ENCODE data around the gene ZCCHC2. TPM values are rescaled to one million over a fixed set of nuclear protein-coding genes. Genes with fewer than 3 reads are reported as not detected.

ZCCHC2 gene
- total and polyA plus RNA-seq, 2 donors (not counting 3 experiments of a cell fraction or from before 2014, with no cell fraction given): 16.2 to 27.2 TPM

DNA sequence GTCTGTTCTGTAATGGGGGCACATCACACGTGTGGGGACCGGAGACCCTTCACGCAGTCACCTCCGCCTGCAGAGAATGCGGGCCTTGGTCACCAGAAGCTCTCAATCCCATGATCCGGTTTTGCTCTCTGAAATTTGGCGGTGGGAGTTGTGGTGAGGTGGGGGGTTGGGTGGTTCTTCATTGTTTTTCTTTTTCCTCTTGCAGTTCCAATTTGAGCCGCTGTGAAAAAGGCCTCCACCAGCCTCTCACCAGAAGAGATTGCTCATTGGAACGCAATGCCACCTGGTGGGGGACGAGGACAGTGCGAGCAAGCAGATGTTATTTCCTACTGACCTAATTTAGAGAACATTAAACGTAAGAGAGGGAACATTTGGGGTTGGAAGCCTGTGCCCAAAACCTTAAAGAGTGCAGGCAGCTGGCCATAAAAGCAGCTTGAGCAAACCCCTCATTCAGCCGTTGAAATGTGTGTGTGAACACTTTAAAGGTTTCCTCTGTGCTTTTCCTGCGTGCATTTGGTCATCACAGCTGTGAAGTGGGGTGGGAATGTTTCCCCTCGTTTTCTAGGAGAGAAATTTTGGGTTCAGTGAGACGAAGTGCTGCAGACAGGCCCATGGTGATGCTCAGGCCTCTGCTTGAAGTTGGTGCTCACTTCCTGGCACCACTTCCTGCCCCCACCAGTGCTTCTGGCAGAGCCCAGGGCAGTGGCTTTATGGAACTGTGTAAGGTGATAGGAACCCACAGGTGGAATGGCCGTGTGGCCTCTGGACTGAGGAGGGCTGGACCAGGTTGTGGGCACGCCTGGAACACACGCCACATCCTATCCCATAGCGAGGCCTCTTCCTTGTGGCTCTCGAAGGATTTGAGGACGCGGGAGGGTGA, 61.7 kb downstream of the ZCCHC2 start:
- DNase-seq (ENCODE audit: low read depth, low spot score) (peak; percentile 90), FAIRE-seq (peak; percentile 92)
- H3K4me2 ChIP-seq (ENCODE audit: insufficient read depth, low read length): no peak overlapping the region
- no peak overlapping the region for H3K9ac ChIP-seq (replicated peaks; ENCODE audit: extremely low read depth, insufficient read depth, low read length)
- intact Hi-C loops (cut with micrococcal nuclease) (loop anchor here (1.0 to 2.0 kb wide), 7 partner anchors 58 to 401 kb away; partner anchors contain the start of genes PIGN and RELCH), dilution Hi-C loops (cut with MboI; ENCODE audit: extremely low pct_ligation_motif_present, low sequenced_read_pairs) (no loop called here)
- ChIA-PET POLR2A (no interaction called here), CTCF (interaction anchor here (0.7 to 2.8 kb wide), 24 partner anchors 11 to 404 kb away, joined by 3 to 19 read pairs (median 4); partner anchors contain the start of genes PHLPP1, PIGN, RELCH and ZCCHC2)
- TF ChIP-seq POLR2AphosphoS5 (IDR thresholded peaks at IDR 0.05; ENCODE audit: insufficient read depth, low read depth, low read length): no peak
- no peak for TF ChIP-seq GATA2 (IDR thresholded peaks at IDR 0.05; ENCODE audit: insufficient read depth, insufficient read length, low read depth, low read length)
- no peak for TF ChIP-seq FOS (IDR thresholded peaks at IDR 0.05; ENCODE audit: borderline replicate concordance, insufficient read depth, low read length)
- no peak for TF ChIP-seq MYC (IDR thresholded peaks at IDR 0.05; ENCODE audit: low read depth, low read length)
- TF ChIP-seq, protein P1, sequence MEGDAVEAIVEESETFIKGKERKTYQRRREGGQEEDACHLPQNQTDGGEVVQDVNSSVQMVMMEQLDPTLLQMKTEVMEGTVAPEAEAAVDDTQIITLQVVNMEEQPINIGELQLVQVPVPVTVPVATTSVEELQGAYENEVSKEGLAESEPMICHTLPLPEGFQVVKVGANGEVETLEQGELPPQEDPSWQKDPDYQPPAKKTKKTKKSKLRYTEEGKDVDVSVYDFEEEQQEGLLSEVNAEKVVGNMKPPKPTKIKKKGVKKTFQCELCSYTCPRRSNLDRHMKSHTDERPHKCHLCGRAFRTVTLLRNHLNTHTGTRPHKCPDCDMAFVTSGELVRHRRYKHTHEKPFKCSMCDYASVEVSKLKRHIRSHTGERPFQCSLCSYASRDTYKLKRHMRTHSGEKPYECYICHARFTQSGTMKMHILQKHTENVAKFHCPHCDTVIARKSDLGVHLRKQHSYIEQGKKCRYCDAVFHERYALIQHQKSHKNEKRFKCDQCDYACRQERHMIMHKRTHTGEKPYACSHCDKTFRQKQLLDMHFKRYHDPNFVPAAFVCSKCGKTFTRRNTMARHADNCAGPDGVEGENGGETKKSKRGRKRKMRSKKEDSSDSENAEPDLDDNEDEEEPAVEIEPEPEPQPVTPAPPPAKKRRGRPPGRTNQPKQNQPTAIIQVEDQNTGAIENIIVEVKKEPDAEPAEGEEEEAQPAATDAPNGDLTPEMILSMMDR (IDR thresholded peaks at IDR 0.05; ENCODE audit: extremely low read depth in 1 of 2, insufficient read depth in 1 of 2, low read depth in 1 of 2, low read length in 2 of 2): peak; percentile 92 to 95
- TF ChIP-seq, protein P2, sequence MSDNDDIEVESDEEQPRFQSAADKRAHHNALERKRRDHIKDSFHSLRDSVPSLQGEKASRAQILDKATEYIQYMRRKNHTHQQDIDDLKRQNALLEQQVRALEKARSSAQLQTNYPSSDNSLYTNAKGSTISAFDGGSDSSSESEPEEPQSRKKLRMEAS (IDR thresholded peaks at IDR 0.05; ENCODE audit: insufficient read depth, insufficient read length): no peak
- no peak for TF ChIP-seq POLR2A (IDR thresholded peaks at IDR 0.05; ENCODE audit: low read depth, low read length)
- H3K27ac ChIP-seq (ENCODE audit: insufficient read depth, low read depth, low read length): no peak overlapping the region
- H3K27me3 ChIP-seq (ENCODE audit: control insufficient read depth in 2 of 2, insufficient read depth in 2 of 2, low read length in 2 of 2): no peaks in the 10 kb centered on the region
- H3K9me3 ChIP-seq (replicated peaks; ENCODE audit: control insufficient read depth, insufficient read depth, low read length): no peaks in the 10 kb centered on the region
- no peaks in the 10 kb centered on the region for H3K79me2 ChIP-seq (ENCODE audit: control insufficient read depth, insufficient read depth, low read length)
- H2AFZ ChIP-seq (ENCODE audit: low read depth, low read length): peak overlapping the region; percentile 46
- no peak overlapping the region for H3K4me3 ChIP-seq (replicated peaks in 1 of 3; ENCODE audit: insufficient read depth in 1 of 3, low read depth in 1 of 3, low read length in 3 of 3)
- H4K20me1 ChIP-seq (replicated peaks; ENCODE audit: control insufficient read depth, extremely low read depth, insufficient read depth, low read length): no peaks in the 10 kb centered on the region
- no peaks in the 10 kb centered on the region for H3K9me1 ChIP-seq (replicated peaks; ENCODE audit: control insufficient read depth, extremely low read depth, insufficient read depth, low read length)
- no peaks in the 10 kb centered on the region for H3K36me3 ChIP-seq (ENCODE audit: control insufficient read depth in 2 of 2, extremely low read depth in 1 of 2, insufficient read depth in 2 of 2, low read length in 2 of 2)
- peaks cover 11% of the 10 kb centered on the region for H3K4me1 ChIP-seq (ENCODE audit: control insufficient read depth, extremely low read depth, insufficient read depth, low read length)
- no TSS peak for BruUV-seq (replicated peaks)

Measured in endothelial cell of umbilical vein (primary cell).